K562 treated with DMSO at 1 percent for 48 hours (cell line): ENCODE measurements around the gene ISCA1. TPM values are rescaled to one million over a fixed set of nuclear protein-coding genes. Genes with fewer than 3 reads are reported as not detected.

Experiments used
- total RNA-seq: library from RNA; unstranded; fragments of 300-600 nt; gene quantifications from 2 replicates; pipeline ENCODE4 v1.2.3, GENCODE V29; 2022; ENCODE audit warnings: low replicate concordance; ENCODE audit errors: extremely low read depth

ISCA1 gene
- not detected in 2 replicates for total RNA-seq

DNA sequence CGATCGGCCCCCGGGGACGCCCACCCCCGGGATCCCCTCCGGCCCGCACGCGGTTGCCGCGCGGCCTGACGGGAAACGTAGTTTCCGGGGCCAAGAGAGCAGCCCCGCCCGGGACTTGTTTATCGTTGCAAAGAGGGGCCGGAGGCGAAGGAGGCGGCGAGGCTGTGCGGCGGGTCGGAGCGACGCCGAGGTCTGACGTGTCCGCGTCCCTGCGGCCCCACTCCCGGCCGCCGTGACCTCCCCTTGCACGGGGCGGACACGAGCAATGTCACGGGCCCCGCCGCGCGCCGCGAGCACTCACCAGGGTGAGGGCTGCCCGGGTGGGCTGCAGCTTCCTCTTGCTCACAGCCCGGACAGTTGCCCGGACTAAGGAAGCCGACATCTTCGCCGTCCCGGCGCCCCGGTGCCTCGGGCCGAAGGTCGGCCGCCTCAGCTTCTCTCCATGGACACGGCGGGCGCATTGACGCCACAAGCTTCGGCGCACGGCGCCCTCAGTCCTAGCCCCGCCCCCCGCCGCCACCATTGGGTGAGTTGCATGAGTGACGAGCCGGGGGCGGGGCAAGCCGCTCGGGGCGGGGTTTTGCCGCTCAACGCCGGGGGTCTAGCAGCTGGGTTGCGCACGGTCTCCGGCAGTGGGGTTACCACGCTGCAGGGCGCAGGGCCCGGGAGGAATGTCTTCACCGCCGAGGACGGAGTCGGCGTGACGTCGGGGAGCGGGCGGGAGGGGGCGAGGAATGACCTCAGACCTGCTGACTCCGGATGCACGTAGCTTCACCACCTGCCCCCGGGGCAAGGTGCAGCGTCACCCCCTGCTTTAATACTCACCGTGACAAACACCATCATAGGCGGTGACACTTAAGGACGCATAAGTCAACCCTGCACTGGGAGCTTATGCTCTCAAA is at the start of gene ISCA1:
Gene ISCA1, minus strand, starts transcription at position 462 of the 902 bp plus-strand sequence. Its CDS starts 80 bp downstream, at position 382.

DNA sequence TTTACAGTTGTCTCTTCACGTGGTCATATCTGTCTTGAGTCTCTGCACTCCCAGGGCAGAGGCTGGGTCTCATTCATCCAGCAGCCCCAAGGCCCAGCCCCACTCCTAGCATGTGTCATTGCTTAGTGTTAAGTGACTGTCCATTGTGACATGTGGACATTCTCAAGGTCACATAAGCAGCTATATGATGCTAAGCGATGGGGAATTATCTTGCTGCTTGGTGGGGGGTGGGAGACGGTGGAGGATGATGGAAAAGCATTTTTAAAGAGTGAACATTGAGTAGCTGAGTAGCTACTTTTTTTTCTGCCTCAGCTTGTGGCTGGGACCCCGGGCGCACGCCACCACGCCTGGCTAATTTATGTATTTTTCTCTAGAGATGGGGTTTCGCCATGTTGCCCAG is 22.8 kb downstream of the ISCA1 start, which contains the start of gene C9orf153:
Gene C9orf153, minus strand, starts transcription at position 101 of the 400 bp plus-strand sequence. CDS start 30,054 bp downstream, outside the sequence.

Other genes starting within 250 kb of the ISCA1 start
- not detected in 2 replicates for gene GOLM1, start 183.0 kb downstream of the ISCA1 start, total RNA-seq
- gene C9orf153, start 22.9 kb downstream of the ISCA1 start, total RNA-seq, result not detected in 2 replicates
- gene TUT7, start 71.9 kb upstream of the ISCA1 start, total RNA-seq, result not detected in 2 replicates